Parathyroid adenoma (tissue), 2 donors: Measurements from ENCODE around the gene AP1G1.

Experiments used
- H2AFZ ChIP-seq: fragments of 300-600 bp; sonication (generic); one replicate; pipeline ENCODE4 v1.7.0; 2017; ENCODE audit warnings: antibody characterized with exemption, mild to moderate bottlenecking
- H3K27ac ChIP-seq: fragments of 300-600 bp; sonication (generic); one replicate; pipeline ENCODE4 v1.7.0; 2017
- H3K27me3 ChIP-seq: fragments of 300-600 bp; sonication (generic); one replicate; pipeline ENCODE4 v1.7.0; 2017; ENCODE audit warnings: low read length; ENCODE audit not compliant: control insufficient read depth, insufficient read depth
- H3K36me3 ChIP-seq: fragments of 300-600 bp; sonication (generic); one replicate; pipeline ENCODE4 v1.7.0; 2017; ENCODE audit warnings: low read length; ENCODE audit not compliant: control insufficient read depth, insufficient read depth
- H3K4me1 ChIP-seq: fragments of 300-600 bp; sonication (generic); one replicate; pipeline ENCODE4 v1.7.0; 2017; ENCODE audit warnings: control low read depth
- H3K4me2 ChIP-seq: fragments of 300-600 bp; sonication (generic); one replicate; pipeline ENCODE4 v1.7.0; 2017; ENCODE audit warnings: low read length
- H3K4me3 ChIP-seq: fragments of 300-600 bp; sonication (generic); one replicate; pipeline ENCODE4 v1.7.0; 2017; ENCODE audit warnings: low read depth, low read length
- H3K79me2 ChIP-seq: fragments of 300-600 bp; sonication (generic); one replicate; pipeline ENCODE4 v1.7.0; 2017; ENCODE audit warnings: control low read depth
- H3K9ac ChIP-seq: fragments of 300-600 bp; sonication (generic); one replicate; pipeline ENCODE4 v1.7.0; 2017; ENCODE audit warnings: mild to moderate bottlenecking
- H3K9me3 ChIP-seq: fragments of 300-600 bp; sonication (generic); one replicate; pipeline ENCODE4 v1.7.0; 2017; ENCODE audit warnings: low read length; ENCODE audit not compliant: control insufficient read depth
- CTCF ChIP-seq: fragments of 300-600 bp; sonication (generic); IDR thresholded peaks from one replicate; pipeline ENCODE4 v1.7.0; 2017; ENCODE audit warnings: antibody characterized with exemption, mild to moderate bottlenecking
- donor health status: primary hyperparathyroidism.

Gene AP1G1

DNA sequence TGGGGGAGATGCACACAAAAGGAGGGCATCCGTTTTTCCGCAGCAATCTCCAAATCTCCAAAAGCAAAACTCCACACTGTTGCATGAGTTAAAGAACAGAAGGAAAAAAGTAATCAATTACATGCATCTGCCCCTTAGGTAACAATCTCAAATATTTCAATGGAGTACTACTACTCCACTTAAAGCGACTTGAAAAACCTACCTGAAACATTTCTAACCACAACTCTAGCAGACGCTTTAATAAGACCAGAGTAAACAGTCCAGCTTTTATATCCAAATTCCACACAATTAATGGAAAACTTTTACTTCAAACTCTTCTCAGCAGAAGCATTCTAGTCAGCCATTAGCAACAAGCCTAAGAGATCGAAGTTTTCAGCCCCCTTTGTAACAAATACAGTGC, 29.9 kb downstream of the AP1G1 start:
- Histone ChIP-seq H3K27me3 (no peaks in the 10 kb centered on the region), H3K79me2 (peaks cover 52% of the 10 kb centered on the region), H3K27ac (no peak overlapping the region), H3K4me1 (peaks cover 6% of the 10 kb centered on the region), H3K4me3 (no peak overlapping the region), H3K4me2 (no peak overlapping the region), H3K9me3 (no peaks in the 10 kb centered on the region), H3K36me3 (no peaks in the 10 kb centered on the region), H2AFZ (no peak overlapping the region), H3K9ac (no peak overlapping the region)
- TF ChIP-seq CTCF, result no peak

- no peak for TF ChIP-seq CTCF
- peaks cover 42% of the 10 kb centered on the region for H3K79me2 ChIP-seq
- H3K4me3 ChIP-seq, result no peak overlapping the region
- no peak overlapping the region for H3K27ac ChIP-seq
- H3K4me2 ChIP-seq, result no peak overlapping the region
- no peak overlapping the region for H3K9ac ChIP-seq
- H3K36me3 ChIP-seq, result no peaks in the 10 kb centered on the region
- no peaks in the 10 kb centered on the region for H3K9me3 ChIP-seq
- H3K27me3 ChIP-seq, result no peaks in the 10 kb centered on the region
- H2AFZ ChIP-seq, result no peak overlapping the region
- peaks cover 11% of the 10 kb centered on the region for H3K4me1 ChIP-seq
Measured at GRCh38 chr16:71777329-71777728, 31.3 kb downstream of the AP1G1 start.

DNA sequence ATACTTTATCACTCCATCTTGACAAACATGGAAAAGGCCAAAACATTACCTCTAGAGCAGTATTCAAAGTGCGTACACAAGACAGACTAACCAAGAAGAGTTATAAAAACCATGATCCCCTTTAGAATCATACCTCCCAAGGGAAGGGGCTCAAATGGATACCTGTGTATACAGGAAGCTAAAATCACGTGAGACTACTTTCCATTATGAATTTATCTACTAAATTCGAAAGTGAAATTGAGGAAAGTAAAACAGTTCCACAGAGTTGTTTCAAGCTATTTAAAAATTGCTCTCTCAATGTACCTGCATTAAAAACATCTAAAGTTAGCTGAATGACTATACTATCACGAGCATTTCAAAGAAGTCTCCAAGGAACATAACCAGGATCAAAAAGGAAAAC, 32.7 kb downstream of the AP1G1 start:
- no peak overlapping the region for H3K27ac ChIP-seq
- no peak for TF ChIP-seq CTCF
- H3K36me3 ChIP-seq, result no peaks in the 10 kb centered on the region

DNA sequence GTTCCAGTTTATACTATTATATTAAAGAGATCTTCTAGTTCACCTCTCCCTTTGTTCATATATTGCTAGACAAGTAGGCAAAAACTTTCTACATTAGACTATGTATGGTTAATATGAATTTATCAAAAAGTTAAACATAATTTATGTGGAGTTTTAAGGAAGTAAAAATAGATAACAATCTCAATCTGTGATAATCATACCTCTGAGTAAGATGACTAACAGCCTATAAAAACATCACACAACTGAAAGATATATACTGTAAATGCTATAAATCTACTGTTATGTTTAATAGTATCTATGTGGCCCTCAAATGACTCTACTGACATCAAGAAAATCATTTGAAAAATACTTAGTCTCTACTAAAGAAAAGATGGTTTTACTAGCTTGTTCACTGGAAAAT, 37.1 kb downstream of the AP1G1 start:
- TF ChIP-seq CTCF, result no peak
- no peak overlapping the region for H3K4me3 ChIP-seq
- peaks cover 16% of the 10 kb centered on the region for H3K4me1 ChIP-seq
- H3K27me3 ChIP-seq, result no peaks in the 10 kb centered on the region
- no peak overlapping the region for H3K4me2 ChIP-seq
- no peak overlapping the region for H3K9ac ChIP-seq
- peaks cover 8% of the 10 kb centered on the region for H3K79me2 ChIP-seq
- H3K36me3 ChIP-seq, result no peaks in the 10 kb centered on the region
- H3K27ac ChIP-seq, result no peak overlapping the region
- no peaks in the 10 kb centered on the region for H3K9me3 ChIP-seq
- no peak overlapping the region for H2AFZ ChIP-seq

More for the DNA sequence above, 32.7 kb downstream of the AP1G1 start:
- Histone ChIP-seq H3K4me2 (peak overlapping the region; percentile 17), H3K27me3 (no peaks in the 10 kb centered on the region), H3K79me2 (peaks cover 30% of the 10 kb centered on the region), H2AFZ (no peak overlapping the region), H3K4me1 (peaks cover 8% of the 10 kb centered on the region), H3K9ac (no peak overlapping the region), H3K4me3 (no peak overlapping the region), H3K9me3 (no peaks in the 10 kb centered on the region)

- Histone ChIP-seq H3K79me2 (peaks cover 4% of the 10 kb centered on the region), H3K9ac (no peak overlapping the region), H3K9me3 (no peaks in the 10 kb centered on the region), H3K4me3 (no peak overlapping the region), H3K27ac (no peak overlapping the region), H2AFZ (no peak overlapping the region), H3K4me1 (peaks cover 13% of the 10 kb centered on the region), H3K4me2 (no peak overlapping the region), H3K27me3 (no peaks in the 10 kb centered on the region), H3K36me3 (no peaks in the 10 kb centered on the region)
- TF ChIP-seq CTCF, result no peak
Measured at GRCh38 chr16:71769222-71769621, 39.4 kb downstream of the AP1G1 start.
